Measurements from ENCODE around the gene ALK. TPM values are rescaled to one million over a fixed set of nuclear protein-coding genes. Genes with fewer than 3 reads are reported as not detected.
A peak's percentile ranks its signal among the peaks of the same experiment; 100 is the strongest.

The ALK gene
- total and polyA plus RNA-seq, 2 donors (not counting 1 experiment from before 2014, with no cell fraction given) = under 0.01 to 0.02 TPM

DNA sequence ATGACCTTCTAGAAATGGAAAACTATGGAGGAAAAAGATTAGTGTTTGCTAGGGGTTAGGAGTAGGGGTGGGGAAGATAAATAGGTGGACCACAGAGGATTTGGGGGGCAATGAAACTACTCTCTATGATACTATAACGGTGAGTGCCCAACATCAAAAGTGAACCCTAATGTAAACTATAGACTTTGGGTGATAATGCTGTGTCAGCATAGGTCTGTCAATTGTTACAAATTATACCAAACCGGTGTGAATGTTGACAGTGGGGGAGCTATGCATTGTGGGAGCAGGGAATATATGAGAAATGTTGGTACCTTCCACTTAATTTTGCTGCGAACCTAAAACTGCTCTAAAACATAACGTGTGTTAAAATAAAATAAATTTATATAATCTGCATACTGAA lies 180.3 kb downstream of the ALK start:
- TF ChIP-seq EZH2 (IDR thresholded peaks at IDR 0.05; ENCODE audit: low read length, missing control alignments) = no peak
- TF ChIP-seq, protein P1, sequence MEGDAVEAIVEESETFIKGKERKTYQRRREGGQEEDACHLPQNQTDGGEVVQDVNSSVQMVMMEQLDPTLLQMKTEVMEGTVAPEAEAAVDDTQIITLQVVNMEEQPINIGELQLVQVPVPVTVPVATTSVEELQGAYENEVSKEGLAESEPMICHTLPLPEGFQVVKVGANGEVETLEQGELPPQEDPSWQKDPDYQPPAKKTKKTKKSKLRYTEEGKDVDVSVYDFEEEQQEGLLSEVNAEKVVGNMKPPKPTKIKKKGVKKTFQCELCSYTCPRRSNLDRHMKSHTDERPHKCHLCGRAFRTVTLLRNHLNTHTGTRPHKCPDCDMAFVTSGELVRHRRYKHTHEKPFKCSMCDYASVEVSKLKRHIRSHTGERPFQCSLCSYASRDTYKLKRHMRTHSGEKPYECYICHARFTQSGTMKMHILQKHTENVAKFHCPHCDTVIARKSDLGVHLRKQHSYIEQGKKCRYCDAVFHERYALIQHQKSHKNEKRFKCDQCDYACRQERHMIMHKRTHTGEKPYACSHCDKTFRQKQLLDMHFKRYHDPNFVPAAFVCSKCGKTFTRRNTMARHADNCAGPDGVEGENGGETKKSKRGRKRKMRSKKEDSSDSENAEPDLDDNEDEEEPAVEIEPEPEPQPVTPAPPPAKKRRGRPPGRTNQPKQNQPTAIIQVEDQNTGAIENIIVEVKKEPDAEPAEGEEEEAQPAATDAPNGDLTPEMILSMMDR (conservative IDR thresholded peaks at IDR 0.05 in 1 of 2, IDR thresholded peaks at IDR 0.05 in 1 of 2; ENCODE audit: low read depth in 1 of 2, low read length in 2 of 2) = no peak
- no peaks in the 10 kb centered on the region for H3K27me3 ChIP-seq (ENCODE audit: control insufficient read depth, insufficient read depth, low read length)
- no peaks in the 10 kb centered on the region for H3K79me2 ChIP-seq (ENCODE audit: control insufficient read depth, insufficient read depth, low read length)

DNA sequence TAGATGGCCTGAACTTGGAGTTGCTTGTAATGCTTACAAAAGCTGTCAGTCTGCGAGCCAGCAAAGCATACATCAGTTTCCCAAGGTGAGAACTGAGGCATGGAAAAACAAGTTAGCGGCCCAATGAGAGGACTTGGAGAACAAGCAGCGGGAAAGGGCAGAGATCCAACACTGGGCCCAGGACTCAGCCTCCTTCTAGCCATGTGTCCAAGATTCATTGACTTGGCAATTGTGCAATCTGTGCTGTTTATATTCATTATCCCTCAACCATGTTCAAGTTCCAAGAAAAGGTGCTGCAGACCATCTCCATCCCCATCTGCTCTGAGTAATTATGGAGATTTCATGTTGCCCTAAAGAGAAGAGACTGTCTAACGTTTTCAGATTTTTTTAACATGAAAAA lies 187.4 kb downstream of the ALK start:
- Histone ChIP-seq H3K27ac (ENCODE audit: insufficient read depth, low read length) (no peak overlapping the region), H3K79me2 (ENCODE audit: control insufficient read depth, insufficient read depth, low read length) (no peaks in the 10 kb centered on the region), H3K9ac (ENCODE audit: insufficient read depth, low read length) (no peak overlapping the region), H3K4me2 (ENCODE audit: extremely low read depth, insufficient read depth, low read length) (no peak overlapping the region), H3K4me1 (ENCODE audit: control insufficient read depth, extremely low read depth, insufficient read depth, low read length) (no peaks in the 10 kb centered on the region), H2AFZ (ENCODE audit: low read length) (no peak overlapping the region), H3K27me3 (ENCODE audit: control insufficient read depth, insufficient read depth, low read length) (no peaks in the 10 kb centered on the region), H3K4me3 (replicated peaks in 1 of 4; ENCODE audit: control extremely low read depth in 1 of 4, insufficient read depth in 1 of 4, low read depth in 3 of 4, low read length in 4 of 4) (no peak overlapping the region), H3K36me3 (ENCODE audit: control insufficient read depth, insufficient read depth, low read length) (no peaks in the 10 kb centered on the region), H4K20me1 (ENCODE audit: control insufficient read depth, extremely low read depth, insufficient read depth, low read length) (no peaks in the 10 kb centered on the region), H3K9me3 (ENCODE audit: control insufficient read depth, insufficient read depth, low read depth, low read length) (no peaks in the 10 kb centered on the region)
- DNase-seq (ENCODE audit: low read depth in 2 of 2) = peak; percentile 2 to 10
- no peak for TF ChIP-seq EZH2 (IDR thresholded peaks at IDR 0.05; ENCODE audit: low read length, missing control alignments)
- TF ChIP-seq, protein P1 (conservative IDR thresholded peaks at IDR 0.05 in 1 of 2, IDR thresholded peaks at IDR 0.05 in 1 of 2; ENCODE audit: low read depth in 1 of 2, low read length in 2 of 2) = no peak

More for the DNA sequence above, 180.3 kb downstream of the ALK start:
- Histone ChIP-seq H2AFZ (ENCODE audit: low read length) (no peak overlapping the region), H3K4me3 (replicated peaks in 1 of 4; ENCODE audit: control extremely low read depth in 1 of 4, insufficient read depth in 1 of 4, low read depth in 3 of 4, low read length in 4 of 4) (no peak overlapping the region), H4K20me1 (ENCODE audit: control insufficient read depth, extremely low read depth, insufficient read depth, low read length) (no peaks in the 10 kb centered on the region), H3K9me3 (ENCODE audit: control insufficient read depth, insufficient read depth, low read depth, low read length) (no peaks in the 10 kb centered on the region), H3K9ac (ENCODE audit: insufficient read depth, low read length) (no peak overlapping the region), H3K4me2 (ENCODE audit: extremely low read depth, insufficient read depth, low read length) (no peak overlapping the region), H3K36me3 (ENCODE audit: control insufficient read depth, insufficient read depth, low read length) (no peaks in the 10 kb centered on the region), H3K4me1 (ENCODE audit: control insufficient read depth, extremely low read depth, insufficient read depth, low read length) (no peaks in the 10 kb centered on the region), H3K27ac (ENCODE audit: insufficient read depth, low read length) (no peak overlapping the region)
- DNase-seq (ENCODE audit: low read depth in 2 of 2) = no peak

DNA sequence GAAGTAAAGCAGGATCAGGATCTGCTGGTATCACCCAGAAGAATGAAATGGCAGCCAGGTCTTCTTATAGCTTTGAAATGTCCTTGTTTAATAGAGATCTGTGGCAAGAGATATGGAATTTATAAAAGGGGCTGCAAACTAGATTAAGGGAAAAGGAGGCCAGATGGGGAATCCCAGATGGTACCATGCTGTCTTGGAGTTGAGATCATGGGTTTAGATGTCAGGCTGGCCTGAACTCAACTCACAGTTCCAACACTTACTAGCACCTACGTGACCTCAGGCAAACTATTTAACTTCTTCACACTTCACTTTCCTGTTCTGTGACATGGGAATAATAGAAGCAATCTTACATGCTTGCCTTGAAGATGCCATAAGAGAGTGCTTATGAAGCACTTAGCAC lies 188.2 kb downstream of the ALK start:
- H3K27me3 ChIP-seq (ENCODE audit: control insufficient read depth, insufficient read depth, low read length) = no peaks in the 10 kb centered on the region
- H2AFZ ChIP-seq (ENCODE audit: low read length) = no peak overlapping the region
- no peaks in the 10 kb centered on the region for H3K4me1 ChIP-seq (ENCODE audit: control insufficient read depth, extremely low read depth, insufficient read depth, low read length)
- H3K36me3 ChIP-seq (ENCODE audit: control insufficient read depth, insufficient read depth, low read length) = no peaks in the 10 kb centered on the region
- no peak for DNase-seq (ENCODE audit: low read depth in 2 of 2)
- no peaks in the 10 kb centered on the region for H3K79me2 ChIP-seq (ENCODE audit: control insufficient read depth, insufficient read depth, low read length)
- no peak overlapping the region for H3K4me2 ChIP-seq (ENCODE audit: extremely low read depth, insufficient read depth, low read length)
- TF ChIP-seq EZH2 (IDR thresholded peaks at IDR 0.05; ENCODE audit: low read length, missing control alignments) = no peak
- TF ChIP-seq, protein P1 (conservative IDR thresholded peaks at IDR 0.05 in 1 of 2, IDR thresholded peaks at IDR 0.05 in 1 of 2; ENCODE audit: low read depth in 1 of 2, low read length in 2 of 2) = no peak
- no peaks in the 10 kb centered on the region for H3K9me3 ChIP-seq (ENCODE audit: control insufficient read depth, insufficient read depth, low read depth, low read length)
- no peak overlapping the region for H3K9ac ChIP-seq (ENCODE audit: insufficient read depth, low read length)
- no peak overlapping the region for H3K27ac ChIP-seq (ENCODE audit: insufficient read depth, low read length)
- H4K20me1 ChIP-seq (ENCODE audit: control insufficient read depth, extremely low read depth, insufficient read depth, low read length) = no peaks in the 10 kb centered on the region
- no peak overlapping the region for H3K4me3 ChIP-seq (replicated peaks in 1 of 4; ENCODE audit: control extremely low read depth in 1 of 4, insufficient read depth in 1 of 4, low read depth in 3 of 4, low read length in 4 of 4)
